ENCODE measurements around the gene NUBP2.

The NUBP2 gene

DNA sequence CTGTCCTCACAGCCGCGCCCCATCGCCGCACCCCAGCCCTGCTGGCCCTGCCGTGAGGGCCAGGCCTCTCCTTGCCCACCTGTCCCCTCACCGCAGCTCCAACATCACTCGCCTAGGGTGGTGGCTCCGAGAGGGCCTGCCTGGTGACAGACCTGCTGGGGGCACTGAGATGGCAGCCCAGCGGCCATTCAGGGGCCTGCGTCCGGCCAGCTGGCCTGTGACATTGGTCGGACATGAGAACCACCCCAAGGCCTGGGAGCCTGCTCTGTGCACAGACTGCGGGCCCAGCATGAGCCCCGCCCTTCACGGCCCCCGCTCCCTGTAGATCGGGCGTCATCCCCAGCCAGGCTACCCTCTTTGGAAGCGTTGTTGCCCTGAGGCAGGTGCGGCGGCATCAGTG lies 23.2 kb upstream of the NUBP2 start:
- H3K4me3 ChIP-seq (ENCODE audit: low read depth, low read length): no peak overlapping the region

DNA sequence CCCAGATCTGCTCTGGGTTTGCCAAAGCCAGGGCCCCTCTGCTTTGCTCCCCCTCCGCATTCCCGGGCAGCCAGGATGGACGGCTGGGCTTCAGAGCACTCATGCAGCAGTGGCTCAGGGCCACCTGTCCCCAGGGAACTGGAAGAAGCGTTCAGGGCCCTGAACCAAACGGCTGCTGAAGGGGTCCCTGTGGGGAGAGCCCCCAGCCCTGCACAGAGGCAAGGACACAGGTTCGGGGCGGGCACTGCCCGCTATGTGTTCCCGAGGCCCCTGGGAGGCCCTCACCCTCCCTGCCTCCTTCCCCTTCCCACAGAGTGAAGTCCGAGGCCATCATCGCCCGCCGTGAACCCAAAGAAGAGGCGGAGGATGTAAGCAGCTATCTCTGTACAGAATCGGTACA lies 21.8 kb upstream of the NUBP2 start:
- TF ChIP-seq, protein P1, sequence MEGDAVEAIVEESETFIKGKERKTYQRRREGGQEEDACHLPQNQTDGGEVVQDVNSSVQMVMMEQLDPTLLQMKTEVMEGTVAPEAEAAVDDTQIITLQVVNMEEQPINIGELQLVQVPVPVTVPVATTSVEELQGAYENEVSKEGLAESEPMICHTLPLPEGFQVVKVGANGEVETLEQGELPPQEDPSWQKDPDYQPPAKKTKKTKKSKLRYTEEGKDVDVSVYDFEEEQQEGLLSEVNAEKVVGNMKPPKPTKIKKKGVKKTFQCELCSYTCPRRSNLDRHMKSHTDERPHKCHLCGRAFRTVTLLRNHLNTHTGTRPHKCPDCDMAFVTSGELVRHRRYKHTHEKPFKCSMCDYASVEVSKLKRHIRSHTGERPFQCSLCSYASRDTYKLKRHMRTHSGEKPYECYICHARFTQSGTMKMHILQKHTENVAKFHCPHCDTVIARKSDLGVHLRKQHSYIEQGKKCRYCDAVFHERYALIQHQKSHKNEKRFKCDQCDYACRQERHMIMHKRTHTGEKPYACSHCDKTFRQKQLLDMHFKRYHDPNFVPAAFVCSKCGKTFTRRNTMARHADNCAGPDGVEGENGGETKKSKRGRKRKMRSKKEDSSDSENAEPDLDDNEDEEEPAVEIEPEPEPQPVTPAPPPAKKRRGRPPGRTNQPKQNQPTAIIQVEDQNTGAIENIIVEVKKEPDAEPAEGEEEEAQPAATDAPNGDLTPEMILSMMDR (IDR thresholded peaks at IDR 0.05; ENCODE audit: borderline replicate concordance, insufficient read depth, low read depth, low read length): no peak
- no peak overlapping the region for H3K4me3 ChIP-seq (ENCODE audit: low read depth, low read length)

More for the DNA sequence above, 23.2 kb upstream of the NUBP2 start:
- TF ChIP-seq, protein P1 (IDR thresholded peaks at IDR 0.05; ENCODE audit: borderline replicate concordance, insufficient read depth, low read depth, low read length): no peak

DNA sequence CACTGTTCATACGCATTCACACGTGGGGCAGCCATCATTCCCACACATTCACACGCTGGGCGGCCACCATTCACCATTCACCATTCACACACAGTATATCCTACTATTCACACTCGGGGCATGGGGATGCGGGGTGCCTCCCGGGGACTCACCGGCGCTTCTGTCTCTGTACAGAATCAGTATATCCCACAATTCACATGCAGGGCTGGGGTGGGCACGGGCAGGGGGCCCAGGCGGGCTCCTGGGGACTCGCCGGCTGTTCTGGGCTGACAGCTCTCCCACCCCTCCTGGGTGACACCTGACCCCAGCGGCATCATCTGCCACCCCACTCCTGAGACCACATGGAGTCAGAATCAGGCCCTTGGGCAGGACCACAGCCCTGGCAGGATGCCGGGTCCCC lies 21.0 kb upstream of the NUBP2 start:
- TF ChIP-seq, protein P1 (IDR thresholded peaks at IDR 0.05; ENCODE audit: borderline replicate concordance, insufficient read depth, low read depth, low read length): no peak
- no peak overlapping the region for H3K4me3 ChIP-seq (ENCODE audit: low read depth, low read length)

DNA sequence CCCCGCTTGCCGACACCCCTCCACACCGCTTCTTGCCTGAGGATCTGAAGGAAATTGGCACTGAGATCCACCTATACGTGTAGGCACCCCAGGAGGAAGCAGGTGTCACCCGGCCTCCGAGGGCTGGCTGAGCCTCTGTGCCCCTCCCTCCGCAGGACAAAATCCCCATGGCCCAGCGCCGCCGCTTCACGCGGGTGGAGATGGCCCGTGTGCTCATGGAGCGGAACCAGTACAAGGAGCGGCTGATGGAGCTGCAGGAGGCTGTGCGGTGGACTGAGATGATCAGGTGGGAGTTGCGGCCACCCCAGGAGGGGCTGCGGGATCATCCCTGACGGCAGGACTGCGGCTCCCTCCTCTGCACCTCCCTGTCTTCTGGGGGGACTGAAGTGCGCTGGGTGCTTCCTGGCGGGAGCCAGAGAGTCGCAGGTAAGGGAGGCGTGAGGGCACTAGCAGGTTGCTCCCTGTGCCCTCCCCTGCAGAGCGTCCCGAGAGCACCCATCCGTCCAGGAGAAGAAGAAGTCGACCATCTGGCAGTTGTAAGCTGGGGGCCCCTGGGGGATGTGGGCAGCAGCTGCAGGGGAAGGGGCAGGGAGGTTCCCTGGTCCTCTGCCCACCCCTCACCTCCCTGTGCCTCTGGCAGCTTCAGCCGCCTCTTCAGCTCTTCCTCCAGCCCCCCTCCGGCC lies 20.4 kb upstream of the NUBP2 start:
- TF ChIP-seq, protein P1 (IDR thresholded peaks at IDR 0.05; ENCODE audit: borderline replicate concordance, insufficient read depth, low read depth, low read length): no peak
- H3K4me3 ChIP-seq (ENCODE audit: low read depth, low read length): no peak overlapping the region

DNA sequence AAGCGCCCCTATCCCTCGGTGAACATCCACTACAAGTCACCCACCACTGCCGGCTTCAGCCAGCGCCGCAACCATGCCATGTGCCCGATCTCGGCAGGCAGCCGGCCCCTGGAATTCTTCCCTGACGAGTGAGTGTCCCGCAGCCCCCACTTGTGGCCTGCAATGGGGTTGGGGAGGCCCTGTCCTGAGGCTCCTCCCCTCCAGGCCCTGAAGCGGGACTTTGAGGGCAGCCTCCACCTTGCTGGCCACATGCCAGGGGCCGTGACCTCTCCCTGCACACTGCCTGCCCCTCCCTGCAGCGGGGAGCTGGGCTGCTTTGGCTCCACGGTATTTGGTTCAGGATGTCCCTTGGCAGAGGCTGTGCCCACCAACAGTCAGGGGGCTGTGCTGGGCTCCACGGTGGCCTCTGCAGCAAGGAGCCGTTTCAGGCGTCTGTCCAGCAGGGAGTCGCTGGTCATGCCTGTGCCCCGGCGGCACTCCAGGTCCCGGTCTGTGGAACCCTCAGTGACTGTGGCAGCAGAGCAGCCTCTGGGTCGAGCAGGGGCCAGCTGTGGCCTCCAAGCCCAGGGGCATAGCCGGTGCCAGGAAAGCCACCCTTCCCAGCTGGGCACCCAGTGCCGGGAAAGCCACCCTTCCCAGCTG lies 19.8 kb upstream of the NUBP2 start:
- TF ChIP-seq, protein P1 (IDR thresholded peaks at IDR 0.05; ENCODE audit: borderline replicate concordance, insufficient read depth, low read depth, low read length): no peak
- no peak overlapping the region for H3K4me3 ChIP-seq (ENCODE audit: low read depth, low read length)

DNA sequence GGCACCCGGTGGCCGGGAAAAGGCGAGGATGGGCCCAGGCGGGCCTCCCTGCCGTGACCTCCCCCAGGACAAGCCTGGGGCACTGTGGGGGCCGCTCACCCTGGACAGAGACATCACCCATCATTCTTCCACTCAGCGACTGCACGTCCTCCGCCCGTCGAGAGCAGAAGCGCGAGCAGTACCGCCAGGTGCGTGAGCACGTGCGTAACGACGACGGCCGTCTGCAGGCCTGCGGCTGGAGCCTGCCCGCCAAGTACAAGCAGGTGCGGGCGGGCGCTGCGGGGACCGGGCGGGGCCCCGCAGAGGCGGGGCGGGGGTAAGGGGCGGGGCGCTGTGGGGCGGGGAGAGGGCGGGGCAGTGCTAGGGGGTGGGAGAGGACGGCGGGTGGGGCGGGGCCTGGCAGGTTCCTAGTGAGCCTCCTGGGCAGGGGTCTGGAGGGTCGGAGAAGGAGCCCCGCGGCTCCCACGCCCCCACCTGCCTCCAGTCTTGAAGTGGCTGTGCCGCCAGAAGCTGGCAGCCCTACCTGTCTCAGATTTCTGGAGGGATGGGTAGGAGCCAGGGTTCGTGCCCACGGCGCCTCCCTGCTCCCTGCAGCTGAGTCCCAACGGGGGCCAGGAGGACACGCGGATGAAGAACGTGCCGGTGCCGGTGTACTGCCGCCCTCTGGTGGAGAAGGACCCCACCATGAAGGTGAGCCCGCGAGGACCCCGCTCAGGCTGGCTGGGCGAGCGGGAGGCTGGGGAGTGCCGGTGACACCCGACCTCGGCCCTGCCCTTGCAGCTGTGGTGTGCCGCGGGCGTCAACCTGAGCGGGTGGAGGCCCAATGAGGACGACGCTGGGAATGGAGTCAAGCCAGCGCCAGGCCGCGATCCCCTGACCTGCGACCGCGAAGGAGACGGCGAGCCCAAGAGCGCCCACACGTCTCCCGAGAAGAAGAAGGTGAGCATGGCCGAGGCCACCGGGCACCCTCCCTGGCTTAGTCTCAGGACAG lies 18.9 kb upstream of the NUBP2 start:
- TF ChIP-seq, protein P1 (IDR thresholded peaks at IDR 0.05; ENCODE audit: borderline replicate concordance, insufficient read depth, low read depth, low read length): 0 out of 2 replicates have a peak, but pooled peaks have one; percentile 12
- H3K4me3 ChIP-seq (ENCODE audit: low read depth, low read length): no peak overlapping the region

Measured in GM12875 (cell line).